ENCODE measurements around the gene CD82. TPM values are rescaled to one million over a fixed set of nuclear protein-coding genes. Genes with fewer than 3 reads are reported as not detected.

The CD82 gene
- total and polyA plus RNA-seq, 2 donors (not counting 1 experiment from before 2014, with no cell fraction given): 192 to 438 TPM

GRCh38 chr11:44527476-44527875, 38.0 kb upstream of the CD82 start:
- Histone ChIP-seq H3K79me2 (ENCODE audit: control insufficient read depth, insufficient read depth, low read length) (no peaks in the 10 kb centered on the region), H3K4me2 (replicated peaks; ENCODE audit: low read depth, low read length, poor library complexity, severe bottlenecking) (no peak overlapping the region), H3K9ac (ENCODE audit: low read length) (no peak overlapping the region), H3K27me3 (replicated peaks in 1 of 4; ENCODE audit: control extremely low read depth in 1 of 4, control insufficient read depth in 3 of 4, insufficient read depth in 4 of 4, low read length in 3 of 4) (peaks cover 0 to 20% (median 4%) of the 10 kb centered on the region in 4 experiments), H3K36me3 (replicated peaks in 1 of 2; ENCODE audit: control extremely low read depth in 1 of 2, control insufficient read depth in 1 of 2, extremely low read depth in 1 of 2, insufficient read depth in 2 of 2, low read length in 1 of 2) (no peaks in the 10 kb centered on the region), H3K27ac (ENCODE audit: low read length in 2 of 2) (no peak overlapping the region), H3K4me1 (ENCODE audit: control insufficient read depth in 2 of 2, insufficient read depth in 2 of 2, low read length in 2 of 2) (no peaks in the 10 kb centered on the region), H4K20me1 (ENCODE audit: control insufficient read depth, insufficient read depth, low read length, poor library complexity, severe bottlenecking) (no peaks in the 10 kb centered on the region), H3K9me3 (ENCODE audit: control extremely low read depth in 1 of 3, control insufficient read depth in 2 of 3, insufficient read depth in 1 of 3, low read length in 2 of 3) (peaks cover 0 to 8% (median 0%) of the 10 kb centered on the region in 3 donors), H3K4me3 (ENCODE audit: control extremely low read depth in 1 of 5, extremely low read depth in 1 of 5, insufficient read depth in 1 of 5, low read depth in 2 of 5, low read length in 4 of 5) (no peak overlapping the region), H2AFZ (ENCODE audit: insufficient read depth, low read depth, low read length, poor library complexity, severe bottlenecking) (no peak overlapping the region)
- H3K27me3 Mint-ChIP-seq: peaks cover 44% of the 10 kb centered on the region
- peak overlapping the region; percentile 10 for H3K27ac Mint-ChIP-seq
- H3K9me3 Mint-ChIP-seq (ENCODE audit: insufficient read depth): no peaks in the 10 kb centered on the region
- no peak for DNase-seq
- no peak for ATAC-seq (ENCODE audit: low read depth)
- 97% methylated on average over 10 of the region's 10 CpGs for WGBS (ENCODE audit: insufficient coverage)
- POLR2A ChIA-PET: no interaction called here
- TF ChIP-seq EZH2 (IDR thresholded peaks at IDR 0.05; ENCODE audit: borderline replicate concordance, insufficient read depth, low read depth, low read length, poor library complexity, severe bottlenecking): no peak
- TF ChIP-seq, protein P1, sequence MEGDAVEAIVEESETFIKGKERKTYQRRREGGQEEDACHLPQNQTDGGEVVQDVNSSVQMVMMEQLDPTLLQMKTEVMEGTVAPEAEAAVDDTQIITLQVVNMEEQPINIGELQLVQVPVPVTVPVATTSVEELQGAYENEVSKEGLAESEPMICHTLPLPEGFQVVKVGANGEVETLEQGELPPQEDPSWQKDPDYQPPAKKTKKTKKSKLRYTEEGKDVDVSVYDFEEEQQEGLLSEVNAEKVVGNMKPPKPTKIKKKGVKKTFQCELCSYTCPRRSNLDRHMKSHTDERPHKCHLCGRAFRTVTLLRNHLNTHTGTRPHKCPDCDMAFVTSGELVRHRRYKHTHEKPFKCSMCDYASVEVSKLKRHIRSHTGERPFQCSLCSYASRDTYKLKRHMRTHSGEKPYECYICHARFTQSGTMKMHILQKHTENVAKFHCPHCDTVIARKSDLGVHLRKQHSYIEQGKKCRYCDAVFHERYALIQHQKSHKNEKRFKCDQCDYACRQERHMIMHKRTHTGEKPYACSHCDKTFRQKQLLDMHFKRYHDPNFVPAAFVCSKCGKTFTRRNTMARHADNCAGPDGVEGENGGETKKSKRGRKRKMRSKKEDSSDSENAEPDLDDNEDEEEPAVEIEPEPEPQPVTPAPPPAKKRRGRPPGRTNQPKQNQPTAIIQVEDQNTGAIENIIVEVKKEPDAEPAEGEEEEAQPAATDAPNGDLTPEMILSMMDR (IDR thresholded peaks at IDR 0.05): no peak
- H3K4me1 Mint-ChIP-seq: peaks cover 8% of the 10 kb centered on the region
- intact Hi-C loops (cut with micrococcal nuclease): no loop called here
- CTCF ChIA-PET: interaction anchor here (1.1 to 1.4 kb wide), 2 partner anchors 12 to 58 kb away, joined by 3 to 5 read pairs; no protein-coding TSS in a partner anchor
- no peak overlapping the region for H3K4me3 Mint-ChIP-seq

DNA sequence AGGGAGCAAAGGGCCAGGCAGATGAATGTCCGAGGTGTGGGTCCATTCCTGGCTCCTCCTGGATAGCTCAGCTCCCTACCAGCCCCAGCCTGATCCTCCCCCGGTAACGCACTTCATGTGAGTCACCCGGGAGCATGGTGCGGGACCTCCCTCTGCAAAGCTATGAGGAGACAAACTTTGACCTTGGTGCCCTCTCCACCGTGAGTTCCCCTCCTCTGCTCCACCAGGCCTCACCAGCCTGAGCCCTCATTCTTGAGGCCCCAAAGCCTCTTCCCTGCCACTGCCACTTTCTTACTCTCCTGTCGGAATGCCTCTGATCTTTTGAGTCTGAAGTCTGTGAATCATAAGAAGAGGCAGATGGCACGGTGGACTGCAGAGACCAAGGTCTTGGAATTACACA, 37.4 kb upstream of the CD82 start:
- POLR2A ChIA-PET: interaction anchor here (0.6 kb wide), 1 partner anchor 29 kb away, joined by 3 read pairs; no protein-coding TSS in a partner anchor

More for the DNA sequence above, 37.4 kb upstream of the CD82 start:
- no peak overlapping the region for H3K9ac ChIP-seq (ENCODE audit: low read length)
- H3K79me2 ChIP-seq (ENCODE audit: control insufficient read depth, insufficient read depth, low read length): no peaks in the 10 kb centered on the region
- no peak overlapping the region for H2AFZ ChIP-seq (ENCODE audit: insufficient read depth, low read depth, low read length, poor library complexity, severe bottlenecking)
- DNase-seq (no peak), ATAC-seq (ENCODE audit: low read depth) (no peak)
- peaks cover 12% of the 10 kb centered on the region for H3K4me1 Mint-ChIP-seq
- H3K27me3 ChIP-seq (replicated peaks in 1 of 4; ENCODE audit: control extremely low read depth in 1 of 4, control insufficient read depth in 3 of 4, insufficient read depth in 4 of 4, low read length in 3 of 4): peaks cover 0 to 20% (median 2%) of the 10 kb centered on the region in 4 experiments
- no peaks in the 10 kb centered on the region for H3K4me1 ChIP-seq (ENCODE audit: control insufficient read depth in 2 of 2, insufficient read depth in 2 of 2, low read length in 2 of 2)
- H3K9me3 ChIP-seq (ENCODE audit: control extremely low read depth in 1 of 3, control insufficient read depth in 2 of 3, insufficient read depth in 1 of 3, low read length in 2 of 3): peaks cover 0 to 5% (median 0%) of the 10 kb centered on the region in 3 donors
- no peak overlapping the region for H3K27ac Mint-ChIP-seq
- CTCF ChIA-PET: interaction anchor here (1.4 kb wide), 1 partner anchor 11 kb away, joined by 5 read pairs; no protein-coding TSS in a partner anchor
- no peaks in the 10 kb centered on the region for H4K20me1 ChIP-seq (ENCODE audit: control insufficient read depth, insufficient read depth, low read length, poor library complexity, severe bottlenecking)
- H3K9me3 Mint-ChIP-seq (ENCODE audit: insufficient read depth): no peaks in the 10 kb centered on the region
- peaks cover 39% of the 10 kb centered on the region for H3K27me3 Mint-ChIP-seq
- WGBS (ENCODE audit: insufficient coverage): 88% methylated on average over 7 of the region's 8 CpGs
- no peak overlapping the region for H3K4me3 Mint-ChIP-seq
- no peak overlapping the region for H3K27ac ChIP-seq (ENCODE audit: low read length in 2 of 2)
- H3K4me2 ChIP-seq (replicated peaks; ENCODE audit: low read depth, low read length, poor library complexity, severe bottlenecking): no peak overlapping the region
- no peak for TF ChIP-seq EZH2 (IDR thresholded peaks at IDR 0.05; ENCODE audit: borderline replicate concordance, insufficient read depth, low read depth, low read length, poor library complexity, severe bottlenecking)
- TF ChIP-seq, protein P1 (IDR thresholded peaks at IDR 0.05): no peak
- H3K4me3 ChIP-seq (ENCODE audit: control extremely low read depth in 1 of 5, extremely low read depth in 1 of 5, insufficient read depth in 1 of 5, low read depth in 2 of 5, low read length in 4 of 5): no peak overlapping the region
- intact Hi-C loops (cut with micrococcal nuclease): no loop called here
- no peaks in the 10 kb centered on the region for H3K36me3 ChIP-seq (replicated peaks in 1 of 2; ENCODE audit: control extremely low read depth in 1 of 2, control insufficient read depth in 1 of 2, extremely low read depth in 1 of 2, insufficient read depth in 2 of 2, low read length in 1 of 2)
